ENCODE measurements around the gene EFCAB5. TPM values are rescaled to one million over a fixed set of nuclear protein-coding genes. Genes with fewer than 3 reads are reported as not detected.
"Not testable (repeated sequence)": the region's sequence is repeated elsewhere in the genome, so short reads cannot be mapped to it uniquely, and the experiment has no call there.

The EFCAB5 gene
- 1 to 10 TPM in 8 of 10 donors, under 1 TPM in 2; 0.80 to 2.3 (median 1.4) TPM for polyA plus RNA-seq (ENCODE audit: insufficient read length in 10 of 10)
- long read RNA-seq, donor 1 = 0 reads
- long read RNA-seq, donor 2 = 0 reads
- long read RNA-seq, donor 3 = 0 reads
- long read RNA-seq, donor 4 = 0 reads
- long read RNA-seq, donor 5 = 0 reads
- long read RNA-seq, donor 6 = 0 reads
- long read RNA-seq, donor 7 = 0 reads
- long read RNA-seq, donor 8 = 0 reads
- long read RNA-seq, donor 9 = 0 reads

DNA sequence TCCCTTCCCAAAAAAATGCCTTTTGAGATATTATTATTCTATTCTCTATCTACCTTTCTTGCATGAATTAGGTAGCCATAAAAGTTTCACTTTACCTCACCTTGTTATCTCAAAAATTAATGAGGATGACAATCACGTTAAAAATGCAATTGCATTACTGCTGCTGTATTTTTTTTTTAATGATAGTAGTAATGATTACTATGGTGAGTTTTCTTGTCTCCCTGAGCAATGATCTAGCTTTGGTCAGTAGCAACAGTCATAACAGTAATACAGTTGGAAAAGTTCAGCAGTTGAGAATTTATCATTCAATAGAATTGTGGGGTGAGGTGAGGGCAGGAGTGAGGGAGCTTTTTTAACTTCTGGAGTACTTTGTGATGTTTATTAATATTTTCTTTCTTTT is at the start of gene EFCAB5:
TSS of gene EFCAB5 (plus strand) at position 301 of the 400 bp plus-strand sequence. CDS start 163 bp downstream, outside the sequence.
- no peak for DNase-seq

DNA sequence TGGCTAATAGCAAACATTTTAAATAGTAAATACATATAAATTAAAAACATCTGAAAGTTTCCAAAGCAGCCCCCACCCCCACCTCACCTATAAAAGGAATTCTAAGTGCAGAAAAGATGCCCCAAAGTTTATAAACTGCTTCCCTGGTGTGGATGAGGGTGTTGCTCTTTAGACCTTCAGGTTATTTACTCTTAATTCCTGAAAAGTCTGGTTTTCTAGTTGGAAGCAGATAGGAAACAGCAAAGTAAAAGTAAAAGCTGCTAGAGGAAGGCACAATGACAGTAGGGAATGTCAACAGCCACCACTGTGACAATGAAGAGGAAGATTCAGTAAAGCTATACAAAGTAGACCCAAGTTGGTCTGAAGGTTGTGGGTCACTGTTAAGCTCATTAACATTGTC is 49.2 kb upstream of the EFCAB5 start:
- DNase-seq = no peak

DNA sequence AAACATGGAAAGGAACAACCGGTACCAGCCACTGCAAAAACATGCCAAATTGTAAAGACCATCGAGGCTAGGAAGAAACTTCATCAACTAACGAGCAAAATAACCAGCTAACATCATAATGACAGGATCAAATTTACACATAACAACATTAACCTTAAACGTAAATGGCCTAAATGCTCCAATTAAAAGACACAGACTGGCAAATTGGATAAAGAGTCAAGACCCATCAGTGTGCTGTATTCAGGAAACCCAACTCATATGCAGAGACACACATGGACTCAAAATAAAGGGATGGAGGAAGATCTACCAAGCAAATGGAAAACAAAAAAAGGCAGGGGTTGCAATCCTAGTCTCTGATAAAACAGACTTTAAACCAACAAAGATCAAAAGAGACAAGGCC is 44.3 kb upstream of the EFCAB5 start:
- DNase-seq = not testable (repeated sequence)

DNA sequence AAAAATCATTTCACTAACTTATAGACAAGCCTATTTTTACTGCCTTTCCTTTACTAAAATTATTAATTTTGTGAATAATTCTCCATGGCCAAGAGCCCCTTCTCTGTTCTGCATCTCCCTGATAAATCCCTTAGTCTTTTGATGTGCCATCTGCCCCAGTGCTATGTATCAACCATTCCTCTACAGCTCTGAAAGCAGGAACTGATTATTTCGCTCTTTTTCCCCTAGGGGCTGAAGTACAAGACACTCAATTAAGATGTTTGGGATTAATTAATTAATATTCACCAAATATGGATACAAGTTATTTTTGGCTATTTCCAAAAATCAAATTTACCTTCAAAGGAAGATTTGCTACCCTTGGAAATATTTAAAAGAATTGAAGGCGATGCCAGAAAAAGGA is 38.0 kb upstream of the EFCAB5 start:
- DNase-seq = no peak

DNA sequence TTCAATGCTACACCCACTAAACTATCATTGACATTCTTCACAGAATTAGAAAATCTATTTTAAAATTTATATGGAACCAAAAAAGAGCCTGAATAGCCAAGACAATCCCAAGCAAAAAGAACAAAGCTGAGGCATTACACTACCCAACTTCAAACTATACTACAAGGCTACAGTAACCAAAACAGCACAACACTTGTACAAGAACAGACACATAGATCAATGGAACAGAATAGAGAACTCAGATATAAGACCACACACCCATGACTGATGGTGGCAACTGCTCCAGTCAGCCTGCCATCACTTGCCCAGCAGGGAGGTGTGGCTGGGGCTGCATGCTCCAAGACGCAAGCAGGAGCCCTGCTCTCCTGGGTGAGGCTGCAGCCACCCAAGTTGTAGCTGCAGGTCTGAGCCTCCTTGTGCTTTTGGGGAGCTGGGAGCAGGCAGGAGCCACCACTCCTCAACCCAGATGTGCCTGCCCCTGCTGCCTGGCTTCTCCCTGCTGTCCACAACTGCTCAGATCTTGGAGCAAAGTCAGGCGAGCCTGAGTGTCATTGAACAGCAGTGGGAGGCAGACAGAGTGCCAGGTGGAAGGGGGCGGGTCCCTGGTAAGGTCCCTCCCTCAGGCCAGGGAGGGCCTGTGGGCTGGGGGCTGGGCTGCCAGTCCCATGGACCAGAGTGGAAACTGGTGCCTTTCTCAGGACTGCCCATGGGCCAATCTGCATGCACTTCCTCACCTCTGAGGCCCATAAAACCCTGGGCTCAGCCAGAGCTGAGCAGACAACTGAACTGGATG is 36.2 kb upstream of the EFCAB5 start:
- no peak for DNase-seq

DNA sequence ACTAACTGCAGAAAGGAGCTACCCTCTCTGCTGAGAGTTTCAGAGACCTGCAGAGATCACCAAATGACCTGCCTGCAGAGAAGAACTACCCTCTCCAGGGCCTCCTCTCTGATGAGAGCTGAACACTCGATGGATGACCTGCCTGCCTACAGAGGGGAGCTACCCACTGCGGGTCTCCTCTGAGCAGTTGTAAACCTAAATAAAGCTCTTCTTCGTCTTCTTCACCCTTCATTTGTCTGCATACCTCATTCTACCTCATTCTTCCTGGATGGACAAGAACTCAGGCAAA is 35.6 kb upstream of the EFCAB5 start:
- no peak for DNase-seq

DNA sequence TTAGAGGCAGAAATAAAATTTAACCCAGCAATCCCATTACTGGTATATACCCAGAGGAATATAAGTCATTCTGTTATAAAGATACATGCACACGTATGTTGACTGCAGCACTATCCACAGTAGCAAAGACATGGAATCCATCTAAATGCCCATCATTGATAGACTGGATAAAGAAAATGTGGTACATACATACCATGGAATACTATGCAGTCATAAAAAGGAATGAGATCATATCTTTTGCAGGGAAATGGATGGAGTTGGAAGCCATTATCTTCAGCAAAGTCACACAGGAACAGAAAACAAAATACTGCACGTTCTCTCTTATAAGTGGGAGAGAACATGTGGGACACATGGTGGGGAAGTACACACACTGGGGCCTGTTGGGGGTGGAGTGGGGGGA is 34.5 kb upstream of the EFCAB5 start:
- DNase-seq = no peak

DNA sequence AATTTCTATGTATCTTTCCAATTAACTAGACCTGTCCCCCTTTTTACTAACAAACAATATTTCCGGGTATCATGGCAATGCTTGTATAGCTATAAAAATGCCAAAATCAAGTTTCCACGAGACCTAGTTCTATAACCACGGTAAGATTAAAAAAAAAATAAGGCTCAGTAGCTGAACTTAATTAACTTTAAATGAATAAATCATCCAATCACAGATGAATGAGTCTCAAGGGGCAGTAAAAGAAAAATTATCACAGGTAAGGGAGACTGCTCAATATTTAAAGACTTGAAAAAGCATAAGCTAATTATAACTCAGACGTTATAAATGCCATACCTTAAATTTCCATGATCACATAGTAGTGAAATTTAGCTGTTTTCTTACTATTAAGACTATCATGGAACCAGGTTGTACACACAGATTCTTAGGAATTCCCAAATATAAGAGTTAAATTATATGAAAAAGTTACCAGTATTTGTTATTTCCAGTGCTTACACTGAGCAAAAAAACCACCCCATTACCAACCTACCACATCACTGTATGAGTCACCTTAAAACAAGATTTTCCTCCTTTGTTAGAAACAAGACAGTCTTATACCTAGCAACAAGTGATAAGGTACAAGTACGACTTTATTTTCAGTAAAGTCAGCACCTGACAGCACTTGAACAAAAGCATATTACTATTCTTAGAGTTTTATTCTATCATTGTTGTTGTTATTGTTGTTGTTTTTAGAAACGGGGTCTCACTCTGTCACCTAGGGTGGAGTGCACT is 32.0 kb upstream of the EFCAB5 start:
- DNase-seq = no peak

DNA sequence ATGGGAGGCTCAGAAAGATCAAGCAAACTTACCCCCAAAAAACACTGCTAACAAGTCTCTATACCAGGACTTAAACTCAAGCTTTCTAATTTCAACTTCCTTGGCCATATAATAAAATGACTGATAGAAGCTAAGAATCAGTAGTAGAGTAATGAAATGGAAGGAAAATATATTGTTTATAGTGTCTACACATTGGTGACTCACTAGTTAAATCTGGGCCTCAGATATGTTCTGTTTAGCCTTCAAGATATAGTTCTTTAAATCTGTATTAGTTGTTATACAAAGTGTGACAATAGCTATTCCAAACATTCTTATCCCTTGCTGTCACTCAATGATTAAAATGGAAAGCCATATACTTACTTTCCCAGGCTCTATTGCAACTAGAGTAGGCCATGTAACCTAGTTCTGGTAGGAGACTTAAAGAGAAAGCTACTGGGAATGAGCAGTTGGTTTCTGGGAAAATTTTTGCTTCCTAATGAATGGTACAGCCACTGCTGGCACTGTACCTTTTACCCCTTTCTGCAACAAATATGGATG is 29.7 kb upstream of the EFCAB5 start:
- DNase-seq = no peak

DNA sequence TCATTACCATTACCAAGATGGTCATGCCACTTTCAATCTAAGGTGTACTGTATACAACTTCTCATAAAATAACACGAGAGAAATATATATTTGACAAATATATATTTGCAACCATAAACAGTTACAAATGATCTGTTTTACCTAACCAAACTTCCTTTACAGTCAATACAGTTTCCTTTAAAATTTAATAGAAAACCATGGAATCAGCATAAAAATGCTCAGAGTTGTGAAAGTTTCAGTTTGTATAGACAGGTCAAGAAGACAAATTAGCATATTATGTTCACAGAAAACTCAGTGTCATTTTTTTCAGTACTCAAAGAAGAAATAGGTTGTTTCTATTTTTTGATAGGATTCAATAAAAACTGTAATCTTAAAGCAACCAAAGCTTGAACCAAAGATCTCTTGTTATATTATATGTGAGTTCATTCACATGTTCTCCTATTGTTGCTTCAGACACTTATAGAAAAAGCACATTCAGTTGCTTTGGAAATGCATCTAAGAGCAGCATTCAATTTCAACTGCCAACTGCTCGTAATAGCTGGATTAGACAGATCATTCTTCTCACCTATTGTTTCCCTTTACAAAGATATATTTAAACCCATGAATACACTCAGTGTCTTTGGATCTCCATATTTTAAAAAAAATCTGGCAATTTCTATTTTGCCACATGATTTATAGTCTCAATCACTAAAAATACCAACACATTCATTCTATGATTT is 26.5 kb upstream of the EFCAB5 start:
- no peak for DNase-seq

DNA sequence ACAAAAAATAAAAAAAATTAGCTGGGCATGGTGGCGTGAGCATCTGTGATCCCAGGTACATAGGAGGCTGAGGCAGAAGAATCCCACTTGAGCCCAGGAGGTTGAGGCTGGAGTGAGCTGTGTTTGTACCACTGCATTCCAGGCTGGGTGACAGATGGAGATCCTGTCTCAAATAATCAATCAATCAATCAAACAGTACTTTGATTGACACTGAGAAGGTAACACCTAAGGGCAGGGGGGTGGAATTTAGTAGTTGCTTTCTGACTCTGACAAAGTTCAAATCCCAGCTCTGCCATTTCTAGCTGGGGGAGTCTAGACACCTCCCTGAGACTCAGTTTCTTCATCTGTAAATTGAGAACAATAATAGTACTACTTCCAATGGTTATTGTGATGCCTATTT is 23.4 kb upstream of the EFCAB5 start:
- no peak for DNase-seq

DNA sequence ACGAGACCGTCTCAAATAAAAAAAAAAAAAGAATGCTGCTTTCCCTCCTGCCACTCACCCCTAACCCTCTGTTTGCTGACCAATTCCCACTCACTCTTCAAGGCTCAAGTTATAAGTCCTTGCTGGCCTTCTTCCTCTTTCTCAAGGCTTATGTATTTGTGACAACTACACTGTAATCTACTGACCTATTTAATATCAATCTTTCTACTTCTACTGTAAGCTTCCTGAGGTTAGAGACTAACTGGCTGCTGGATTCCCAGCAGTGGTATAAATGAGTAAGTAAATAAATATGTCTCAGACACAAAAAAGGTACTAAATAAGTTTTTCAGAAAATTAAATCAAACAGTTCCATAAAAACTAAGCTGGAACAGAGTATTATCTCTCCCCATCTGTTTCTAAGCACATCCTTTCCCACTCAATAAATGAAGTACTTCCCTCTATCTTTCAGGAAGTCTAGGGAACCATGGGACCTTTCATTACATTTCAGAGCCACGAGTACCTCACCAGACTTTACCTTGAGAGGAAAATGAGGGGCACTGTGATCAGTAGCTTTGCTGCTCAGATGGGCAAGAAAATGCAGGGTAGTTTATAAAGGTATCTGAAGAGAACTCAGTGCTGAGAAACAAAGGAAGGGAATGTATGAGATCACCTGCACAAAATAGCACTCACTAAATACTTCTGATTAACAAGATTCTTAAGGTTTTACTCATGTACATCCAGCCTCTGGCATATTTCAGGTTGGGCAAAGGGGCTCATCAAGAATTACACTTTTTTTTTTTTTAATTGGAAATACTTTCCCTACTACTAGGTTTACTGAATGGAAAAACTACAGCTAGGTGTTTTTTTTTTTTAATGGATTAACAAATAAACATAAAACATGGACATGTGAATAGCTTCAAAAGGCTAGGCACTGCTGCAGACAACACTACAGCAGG is 22.2 kb upstream of the EFCAB5 start:
- DNase-seq = no peak

DNA sequence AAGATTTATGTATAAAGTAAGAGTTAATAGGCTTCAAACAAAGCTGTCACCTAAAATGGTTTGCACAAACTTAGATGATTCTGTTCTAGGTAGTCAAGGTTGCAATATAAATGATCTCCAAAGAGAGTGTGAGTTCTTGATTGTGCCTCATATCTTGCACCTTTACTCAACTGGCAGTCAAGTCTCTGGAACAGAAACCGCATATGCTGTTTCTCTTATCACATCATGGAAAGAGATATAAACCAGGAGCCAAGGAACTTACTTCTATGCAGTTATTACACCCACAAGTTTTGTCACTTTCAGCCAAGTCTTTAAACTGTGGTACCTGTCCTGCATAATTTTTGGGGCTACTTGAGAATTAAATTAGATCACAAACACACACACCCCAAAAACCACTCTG is 16.6 kb upstream of the EFCAB5 start:
- no peak for DNase-seq

DNA sequence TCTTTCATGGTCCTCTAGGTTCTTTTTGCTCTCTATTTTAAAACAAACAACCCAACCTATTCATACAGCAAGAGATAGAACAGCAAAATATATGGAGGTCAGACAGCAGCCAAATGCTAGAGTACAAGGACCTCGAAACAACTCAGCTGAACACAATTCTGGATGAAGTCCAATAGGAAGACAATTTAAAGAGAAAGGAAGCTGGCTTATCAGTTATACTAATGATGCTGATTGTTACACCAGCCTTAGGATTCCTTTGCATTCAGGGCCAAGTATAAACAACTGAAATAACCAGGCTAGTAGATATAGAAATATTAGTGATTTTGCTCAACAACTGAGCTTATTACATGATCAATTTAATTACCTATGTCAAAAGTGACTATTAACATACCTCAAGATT is 13.9 kb upstream of the EFCAB5 start:
- no peak for DNase-seq

DNA sequence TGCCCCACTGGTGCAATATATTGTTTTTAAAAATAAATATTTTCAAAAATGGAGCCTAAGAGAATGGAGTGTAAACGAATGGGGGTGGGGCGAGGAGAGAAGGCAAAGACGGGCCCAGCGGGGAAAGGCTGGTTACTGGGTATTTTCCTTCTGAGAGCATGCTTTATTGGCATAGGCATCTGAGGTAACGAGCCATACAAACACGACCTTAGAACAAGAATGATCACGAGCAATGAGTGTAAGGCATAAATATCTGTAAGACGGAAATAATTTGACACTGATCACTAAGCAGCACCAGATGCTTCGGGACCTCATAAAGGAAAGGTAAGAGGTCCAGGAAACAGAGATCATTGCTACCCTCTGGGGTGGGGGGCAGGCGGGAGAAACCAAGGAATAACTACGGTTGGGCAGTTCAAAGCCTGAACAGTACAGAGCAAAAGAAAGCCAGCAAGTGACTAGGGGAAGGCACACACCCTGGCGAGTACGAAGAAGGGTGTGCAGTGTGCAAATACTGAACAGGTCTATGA is 12.4 kb upstream of the EFCAB5 start:
- no peak for DNase-seq

DNA sequence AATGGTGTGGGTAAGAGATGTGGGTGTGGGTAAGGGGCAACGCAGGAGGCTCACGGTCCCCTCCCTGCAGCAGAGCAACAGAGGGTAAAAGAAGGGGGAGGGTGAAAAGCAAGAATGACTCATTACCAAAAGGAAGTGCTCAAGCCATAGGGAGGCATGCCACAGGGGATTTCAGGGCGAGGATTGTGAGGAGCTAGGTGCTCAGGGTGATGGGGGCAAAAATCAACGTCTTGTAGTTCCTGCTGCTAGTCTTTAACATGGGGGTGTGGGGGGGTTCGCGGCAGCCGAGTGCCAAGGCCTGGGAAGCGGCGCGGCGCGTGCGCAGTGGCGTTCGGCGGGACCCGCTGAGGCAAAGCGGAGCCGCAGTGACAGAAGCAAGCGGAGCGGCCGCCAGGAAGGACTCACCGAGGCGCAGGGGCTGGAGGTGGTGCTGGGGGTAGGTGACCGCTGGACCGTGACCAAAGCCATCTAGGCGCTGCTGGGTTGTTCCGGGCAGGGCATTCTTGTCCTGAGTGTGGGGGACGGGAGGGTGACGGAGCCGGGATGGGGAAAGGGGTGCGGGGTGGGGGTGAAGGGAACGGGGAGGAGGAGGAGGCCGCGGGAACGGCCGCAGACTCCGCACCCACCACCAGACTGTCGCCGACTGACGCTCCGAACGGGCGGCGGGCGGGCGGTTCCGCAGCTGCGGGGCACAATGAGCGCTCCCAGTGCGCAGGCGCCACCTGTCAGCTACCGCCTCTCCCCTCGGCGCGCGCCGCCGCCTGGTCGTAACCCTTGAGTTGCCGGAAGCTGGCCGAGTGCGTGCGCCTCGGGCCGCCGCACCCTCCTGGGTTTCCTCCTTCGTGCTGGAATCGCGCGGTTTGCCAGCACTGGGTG is 11.7 kb upstream of the EFCAB5 start, which contains the start of gene SSH2:
TSS of gene SSH2 (minus strand) at position 696 of the 876 bp plus-strand sequence. CDS start at position 468, 228 bp downstream.
- peak; percentile 80 to 93 (median 86) for DNase-seq

DNA sequence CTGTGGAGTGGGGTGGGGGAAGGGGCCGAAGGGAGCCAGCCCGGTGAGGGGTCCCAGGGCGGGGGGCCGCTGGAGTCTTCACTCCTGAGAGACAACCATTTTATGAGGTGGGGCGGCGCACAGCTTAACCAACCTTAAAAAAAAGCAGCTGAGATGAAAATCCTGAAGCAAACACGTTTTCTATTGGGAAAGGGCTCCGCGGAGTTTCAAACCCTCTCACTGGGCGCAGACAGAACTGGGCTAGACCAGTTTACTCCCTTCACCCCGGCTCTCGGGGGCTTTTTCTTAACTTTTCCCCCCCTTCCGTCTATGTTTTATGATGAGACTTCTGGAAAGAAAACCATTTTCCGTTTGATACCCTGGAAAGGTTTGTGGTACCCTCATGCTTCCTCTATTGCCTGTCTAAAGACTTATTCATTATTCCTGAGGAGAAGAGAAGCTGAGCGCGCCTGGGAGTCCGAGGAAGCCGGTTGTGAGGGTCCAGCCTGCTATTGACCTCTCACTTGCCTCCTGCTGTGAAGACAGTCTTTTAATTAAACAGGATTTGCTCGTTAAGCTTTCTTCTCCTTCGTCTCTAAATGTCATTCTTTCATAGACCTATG is 10.9 kb upstream of the EFCAB5 start:
- DNase-seq = peak in 2 of 3 donors; percentile 14 to 61

DNA sequence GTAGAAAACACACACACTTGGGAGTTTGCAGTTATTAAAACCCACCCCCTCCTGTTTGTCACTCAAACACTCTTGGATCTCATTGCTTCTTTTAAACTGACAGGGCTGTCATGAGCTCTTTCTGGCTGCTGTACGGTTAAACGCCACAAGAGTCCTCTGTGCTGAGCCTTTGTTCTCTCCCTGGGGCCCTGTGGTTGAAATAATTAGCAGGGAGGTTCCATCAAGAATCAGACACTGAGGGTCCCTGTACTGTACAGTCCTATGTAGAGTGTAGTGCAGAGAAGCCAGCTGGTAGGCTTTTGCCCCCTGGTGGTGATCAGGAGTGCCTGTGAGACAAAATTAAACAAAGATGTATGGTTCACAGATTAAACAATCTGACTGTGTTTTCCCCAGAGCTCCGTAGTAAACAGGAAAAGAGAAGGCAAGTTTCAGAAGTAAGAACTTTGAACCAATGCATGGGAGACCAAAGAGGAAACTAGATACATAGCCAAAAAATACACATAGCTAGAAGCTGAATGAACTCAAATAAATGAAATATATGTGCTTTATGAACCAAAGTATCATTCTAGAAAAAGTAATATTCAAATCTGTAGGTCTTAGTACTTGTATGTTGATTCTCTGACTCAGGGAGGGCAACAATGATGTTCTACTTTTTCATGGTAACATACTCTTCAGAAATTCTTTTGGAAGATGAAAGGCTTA is 10.1 kb upstream of the EFCAB5 start:
- peak; percentile 78 to 91 (median 79) for DNase-seq

Measured in muscle of back (tissue), 13 donors.